HepG2 (cell line): Measurements from ENCODE around the gene KCNK5. TPM values are rescaled to one million over a fixed set of nuclear protein-coding genes. Genes with fewer than 3 reads are reported as not detected.

Source experiments
- ATAC-seq: fragments of 200-7000 bp; cut with Tn5 transposase; 3 replicates; pipeline ENCODE4 v1.9.1; 2020; ENCODE audit warnings: mild to moderate bottlenecking, moderate library complexity
- BruUV-seq: library from RNA; stranded (reverse); fragments of 400-500 nt; replicated peaks from 2 replicates; lab custom pipeline; 2021; lab: Mats Ljungman, UMichigan
- CTCF ChIA-PET: fragments of 300-600 bp; formaldehyde crosslinking; extraction: SDS; loops from one replicate; lab custom pipeline; 2021; ENCODE audit warnings: low total read pairs, inconsistent platforms, low intra/inter-chr PET ratio; lab: Yijun Ruan, JAX
- POLR2A ChIA-PET: fragments of 350-600 bp; sonication (Branson Sonifier 250); formaldehyde crosslinking; loops from one replicate; lab custom pipeline; 2020; ENCODE audit warnings: antibody characterized with exemption, inconsistent platforms; lab: Yijun Ruan, JAX
- DNase-seq: peaks from one replicate; pipeline ENCODE4 v3.0.0-alpha.2; 2015; ENCODE audit warnings: low spot score
- FAIRE-seq: peaks from 3 replicates; lab custom pipeline; 2011; peaks lifted over from hg19 to GRCh38; lab: Jason Lieb, UNC
- H2AFZ ChIP-seq: one replicate; pipeline ENCODE4 v1.6.1; 2011; ENCODE audit warnings: low read length, inconsistent platforms
- H3K27ac ChIP-seq: fragments of 300-600 bp; 3 replicates; pipeline ENCODE4 v1.8.0; 2011; ENCODE audit warnings: mixed run types, mild to moderate bottlenecking, mixed read lengths, low read length, inconsistent platforms; ENCODE audit not compliant: insufficient read depth; ENCODE audit errors: extremely low read length
- H3K27me3 ChIP-seq, 2 experiments: fragments of 200-600 bp in 1 of 2; 2 replicates in 1 of 2; 3 replicates in 1 of 2; pipeline versions ENCODE4 v1.6.0 to v1.8.0; 2011; ENCODE audit warnings: low read length in 2 of 2, mild to moderate bottlenecking in 2 of 2, moderate library complexity in 2 of 2, inconsistent platforms in 1 of 2; ENCODE audit not compliant: insufficient read depth in 2 of 2, control insufficient read depth in 1 of 2
- H3K36me3 ChIP-seq, 2 experiments: fragments of 200-600 bp in 1 of 2; replicated peaks in 1 of 2; 2 replicates in 1 of 2; 3 replicates in 1 of 2; pipeline versions ENCODE4 v1.5.1 to v1.8.0; 2011; ENCODE audit warnings: low read length in 2 of 2, inconsistent platforms in 1 of 2; ENCODE audit not compliant: insufficient read depth in 2 of 2, control insufficient read depth in 1 of 2
- H3K4me1 ChIP-seq: 2 replicates; pipeline ENCODE4 v1.5.1; 2012; ENCODE audit warnings: low read length, inconsistent platforms; ENCODE audit not compliant: insufficient read depth
- H3K4me2 ChIP-seq: 2 replicates; pipeline ENCODE4 v1.6.0; 2011; ENCODE audit warnings: low read depth, low read length, inconsistent platforms
- H3K4me3 ChIP-seq, 3 experiments: fragments of 200-600 bp in 1 of 3; sonication (generic), shearing (Covaris generic) in 1 of 3; replicated peaks in 1 of 3; 2 replicates each; pipeline ENCODE4 v1.5.1; 2011 to 2016; ENCODE audit warnings: low read length in 3 of 3, inconsistent platforms in 2 of 3, low read depth in 2 of 3, mild to moderate bottlenecking in 2 of 3, control low read depth in 1 of 3, mixed read lengths in 1 of 3; ENCODE audit not compliant: insufficient read depth in 1 of 3
- H3K79me2 ChIP-seq: one replicate; pipeline ENCODE4 v1.6.1; 2011; ENCODE audit warnings: low read length, inconsistent platforms; ENCODE audit not compliant: insufficient read depth
- H3K9ac ChIP-seq: 2 replicates; pipeline ENCODE4 v1.6.0; 2011; ENCODE audit warnings: mild to moderate bottlenecking, low read depth, low read length, inconsistent platforms; ENCODE audit not compliant: insufficient read depth
- H3K9me3 ChIP-seq: 2 replicates; pipeline ENCODE4 v1.5.1; 2012; ENCODE audit warnings: mild to moderate bottlenecking, low read length
- H4K20me1 ChIP-seq: 2 replicates; pipeline ENCODE4 v1.6.0; 2011; ENCODE audit warnings: inconsistent platforms, mild to moderate bottlenecking, low read length, moderate library complexity; ENCODE audit not compliant: insufficient read depth
- AGO2 ChIP-seq: fragments of 200-400 bp; formaldehyde crosslinking; optimal IDR thresholded peaks from 2 replicates; pipeline ENCODE3; 2017; ENCODE audit warnings: mild to moderate bottlenecking, low read depth, low read length, moderate library complexity
- FOXK2 ChIP-seq: fragments of 450-650 bp; IDR thresholded peaks from 2 replicates; pipeline ENCODE4 v1.6.1; 2016
- MBNL3 ChIP-seq: fragments of 250-450 bp; sonication (Bioruptor Pico); conservative IDR thresholded peaks from 2 replicates; pipeline ENCODE4 v1.8.0; 2022; ENCODE audit warnings: mild to moderate bottlenecking, inconsistent platforms
- SMAD1 ChIP-seq: sonication (generic); formaldehyde crosslinking; IDR thresholded peaks from 2 replicates; pipeline ENCODE4 v1.4.0; 2020; ENCODE audit warnings: missing genetic modification reagents, low read depth, mild to moderate bottlenecking, borderline replicate concordance
- ZFP1 ChIP-seq: IDR thresholded peaks from 2 replicates; pipeline ENCODE4 v1.6.1; 2016
- ZFP41 ChIP-seq: sonication (generic); formaldehyde crosslinking; IDR thresholded peaks from 2 replicates; pipeline ENCODE4 v1.4.0; 2020; ENCODE audit warnings: mild to moderate bottlenecking, missing genetic modification reagents, borderline replicate concordance
- ZNF232 ChIP-seq: sonication (generic); formaldehyde crosslinking; IDR thresholded peaks from 2 replicates; pipeline ENCODE4 v1.4.0; 2020; ENCODE audit warnings: missing genetic modification reagents, borderline replicate concordance
- ZNF460 ChIP-seq: sonication (generic); formaldehyde crosslinking; IDR thresholded peaks from 2 replicates; pipeline ENCODE4 v1.5.1; 2020; ENCODE audit warnings: missing genetic modification reagents, mild to moderate bottlenecking, borderline replicate concordance
- ZNF564 ChIP-seq: sonication (generic); formaldehyde crosslinking; IDR thresholded peaks from 2 replicates; pipeline ENCODE4 v1.8.1; 2023; ENCODE audit warnings: mild to moderate bottlenecking, missing genetic modification reagents
- ZNF720 ChIP-seq: sonication (generic); formaldehyde crosslinking; IDR thresholded peaks from 2 replicates; pipeline ENCODE4 v1.4.0; 2020; ENCODE audit warnings: missing genetic modification reagents
- ZNF792 ChIP-seq: IDR thresholded peaks from 2 replicates; pipeline ENCODE4 v1.6.1; 2016
- WGBS: methylation state at CpG from one replicate; pipeline ENCODE4 v1.1.6; 2017; ENCODE audit warnings: low lambda C conversion rate; 5-methylcytosine and 5-hydroxymethylcytosine counted together
- in situ Hi-C: cut with HindIII; loops from 2 replicates; pipeline ENCODE4 v1.10.0; 2017; ENCODE audit warnings: low pct_unique_long_range_greater_than_20kb; ENCODE audit not compliant: extremely low pct_ligation_motif_present
- intact Hi-C: fragments of 100-400 bp; cut with micrococcal nuclease; formaldehyde crosslinking; loops from one replicate; pipeline ENCODE4 v1.10.0; 2022; ENCODE audit not compliant: unreplicated experiment
- polyA plus RNA-seq, 8 experiments: library from polyadenylated mRNA; depleted of rRNA in 3 of 8; stranded (reverse) in 7 of 8; unstranded in 1 of 8; fragments of >200 nt; fragmentation: Illumina TruSeq in 4 of 8; extraction: Trizol in 4 of 8; gene quantifications; 2 replicates each; pipeline versions ENCODE4 v1.2.1 to v1.2.3, GENCODE V29; 2011 to 2016; ENCODE audit warnings: low read depth in 4 of 8, missing spikeins in 1 of 8, mixed read lengths in 1 of 8; ENCODE audit not compliant: insufficient read depth in 1 of 8
- total RNA-seq, 5 experiments: library from RNA; depleted of rRNA; stranded (reverse); fragments of >200 nt; fragmentation: Illumina TruSeq; extraction: Trizol; gene quantifications; 2 replicates each; pipeline ENCODE4 v1.2.3, GENCODE V29; 2016; ENCODE audit warnings: low read depth in 1 of 5
- TF ChIP-seq, protein P1 (sequence below): sonication (generic); formaldehyde crosslinking; IDR thresholded peaks from 2 replicates; pipeline ENCODE4 v1.5.0; 2020; ENCODE audit warnings: missing genetic modification reagents
- TF ChIP-seq, protein P2 (sequence below), 2 experiments: sonication (generic) in 1 of 2; formaldehyde crosslinking in 1 of 2; IDR thresholded peaks; 2 replicates each; pipeline versions ENCODE4 v1.5.1 to v1.6.1; 2011 to 2020; ENCODE audit warnings: borderline replicate concordance in 1 of 2, low read depth in 1 of 2, low read length in 1 of 2, mild to moderate bottlenecking in 1 of 2, missing genetic modification reagents in 1 of 2, moderate library complexity in 1 of 2
- TF ChIP-seq, protein P3 (sequence below): sonication (generic); formaldehyde crosslinking; IDR thresholded peaks from 2 replicates; pipeline ENCODE4 v1.4.0; 2020; ENCODE audit warnings: missing genetic modification reagents, borderline replicate concordance
- TF ChIP-seq, protein P4 (sequence below): sonication (generic); formaldehyde crosslinking; IDR thresholded peaks from 2 replicates; pipeline ENCODE4 v1.4.0; 2020; ENCODE audit warnings: mild to moderate bottlenecking, missing genetic modification reagents

The KCNK5 gene
- total and polyA plus RNA-seq, 2 of the 13 experiments (the other 11 are each of a cell fraction or from before 2014, with no cell fraction given), result 0.04 TPM; not detected in 1

DNA sequence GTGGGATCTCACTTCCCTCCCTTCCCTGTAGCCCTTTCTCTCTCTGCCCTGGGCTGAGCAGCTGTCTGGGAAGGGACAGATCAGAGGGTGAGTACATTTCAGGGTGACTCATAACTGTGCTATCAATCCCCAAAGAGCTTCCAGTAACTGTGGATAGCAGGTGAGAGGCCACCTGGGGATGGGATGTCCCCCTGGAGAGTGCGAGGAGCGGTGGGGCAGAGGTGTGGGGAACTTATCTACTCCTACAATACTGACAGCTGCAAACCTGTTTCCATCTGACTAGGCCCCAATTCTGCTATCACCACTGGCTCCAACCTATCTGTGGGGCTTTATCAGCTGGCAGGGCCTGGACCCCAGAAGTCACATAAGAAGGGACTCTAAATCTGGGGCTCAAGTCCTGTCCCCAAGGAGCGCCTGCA is 32.6 kb downstream of the KCNK5 start:
- Histone ChIP-seq H3K4me1 (no peaks in the 10 kb centered on the region), H3K9me3 (no peaks in the 10 kb centered on the region), H3K9ac (no peak overlapping the region), H3K27ac (no peak overlapping the region), H3K4me2 (no peak overlapping the region), H3K27me3 (no peaks in the 10 kb centered on the region), H4K20me1 (no peaks in the 10 kb centered on the region), H3K79me2 (no peaks in the 10 kb centered on the region), H3K36me3 (no peaks in the 10 kb centered on the region), H3K4me3 (no peak overlapping the region), H2AFZ (no peak overlapping the region)
- CTCF ChIA-PET, result no interaction called here
- no peak for ATAC-seq
- in situ Hi-C loops (no loop called here), intact Hi-C loops (no loop called here)
- BruUV-seq, result no TSS peak
- no peak for FAIRE-seq
- POLR2A ChIA-PET, result no interaction called here
- WGBS, result 52% methylated on average over 3 of the region's 3 CpGs
- no peak for DNase-seq
- TF ChIP-seq, protein P1, sequence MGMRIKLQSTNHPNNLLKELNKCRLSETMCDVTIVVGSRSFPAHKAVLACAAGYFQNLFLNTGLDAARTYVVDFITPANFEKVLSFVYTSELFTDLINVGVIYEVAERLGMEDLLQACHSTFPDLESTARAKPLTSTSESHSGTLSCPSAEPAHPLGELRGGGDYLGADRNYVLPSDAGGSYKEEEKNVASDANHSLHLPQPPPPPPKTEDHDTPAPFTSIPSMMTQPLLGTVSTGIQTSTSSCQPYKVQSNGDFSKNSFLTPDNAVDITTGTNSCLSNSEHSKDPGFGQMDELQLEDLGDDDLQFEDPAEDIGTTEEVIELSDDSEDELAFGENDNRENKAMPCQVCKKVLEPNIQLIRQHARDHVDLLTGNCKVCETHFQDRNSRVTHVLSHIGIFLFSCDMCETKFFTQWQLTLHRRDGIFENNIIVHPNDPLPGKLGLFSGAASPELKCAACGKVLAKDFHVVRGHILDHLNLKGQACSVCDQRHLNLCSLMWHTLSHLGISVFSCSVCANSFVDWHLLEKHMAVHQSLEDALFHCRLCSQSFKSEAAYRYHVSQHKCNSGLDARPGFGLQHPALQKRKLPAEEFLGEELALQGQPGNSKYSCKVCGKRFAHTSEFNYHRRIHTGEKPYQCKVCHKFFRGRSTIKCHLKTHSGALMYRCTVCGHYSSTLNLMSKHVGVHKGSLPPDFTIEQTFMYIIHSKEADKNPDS, result no peak
- TF ChIP-seq, protein P2, sequence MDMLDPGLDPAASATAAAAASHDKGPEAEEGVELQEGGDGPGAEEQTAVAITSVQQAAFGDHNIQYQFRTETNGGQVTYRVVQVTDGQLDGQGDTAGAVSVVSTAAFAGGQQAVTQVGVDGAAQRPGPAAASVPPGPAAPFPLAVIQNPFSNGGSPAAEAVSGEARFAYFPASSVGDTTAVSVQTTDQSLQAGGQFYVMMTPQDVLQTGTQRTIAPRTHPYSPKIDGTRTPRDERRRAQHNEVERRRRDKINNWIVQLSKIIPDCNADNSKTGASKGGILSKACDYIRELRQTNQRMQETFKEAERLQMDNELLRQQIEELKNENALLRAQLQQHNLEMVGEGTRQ (IDR thresholded peaks at IDR 0.05; ENCODE audit: low read depth, low read length), result no peak
- TF ChIP-seq, protein P2 (CRISPR knock-in tag; IDR thresholded peaks at IDR 0.05; ENCODE audit: borderline replicate concordance), result no peak
- TF ChIP-seq, protein P3, sequence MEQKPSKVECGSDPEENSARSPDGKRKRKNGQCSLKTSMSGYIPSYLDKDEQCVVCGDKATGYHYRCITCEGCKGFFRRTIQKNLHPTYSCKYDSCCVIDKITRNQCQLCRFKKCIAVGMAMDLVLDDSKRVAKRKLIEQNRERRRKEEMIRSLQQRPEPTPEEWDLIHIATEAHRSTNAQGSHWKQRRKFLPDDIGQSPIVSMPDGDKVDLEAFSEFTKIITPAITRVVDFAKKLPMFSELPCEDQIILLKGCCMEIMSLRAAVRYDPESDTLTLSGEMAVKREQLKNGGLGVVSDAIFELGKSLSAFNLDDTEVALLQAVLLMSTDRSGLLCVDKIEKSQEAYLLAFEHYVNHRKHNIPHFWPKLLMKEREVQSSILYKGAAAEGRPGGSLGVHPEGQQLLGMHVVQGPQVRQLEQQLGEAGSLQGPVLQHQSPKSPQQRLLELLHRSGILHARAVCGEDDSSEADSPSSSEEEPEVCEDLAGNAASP (CRISPR knock-in tag), result no peak
- no peak for TF ChIP-seq ZNF720
- no peak for TF ChIP-seq ZNF564
- TF ChIP-seq ZNF232 (CRISPR knock-in tag), result no peak
- no peak for TF ChIP-seq AGO2
- no peak for TF ChIP-seq MBNL3 (CRISPR knock-in tag)
- no peak for TF ChIP-seq FOXK2
- TF ChIP-seq ZNF792 (CRISPR knock-in tag), result no peak
- no peak for TF ChIP-seq ZNF460
- no peak for TF ChIP-seq ZFP1
- TF ChIP-seq, protein P4, sequence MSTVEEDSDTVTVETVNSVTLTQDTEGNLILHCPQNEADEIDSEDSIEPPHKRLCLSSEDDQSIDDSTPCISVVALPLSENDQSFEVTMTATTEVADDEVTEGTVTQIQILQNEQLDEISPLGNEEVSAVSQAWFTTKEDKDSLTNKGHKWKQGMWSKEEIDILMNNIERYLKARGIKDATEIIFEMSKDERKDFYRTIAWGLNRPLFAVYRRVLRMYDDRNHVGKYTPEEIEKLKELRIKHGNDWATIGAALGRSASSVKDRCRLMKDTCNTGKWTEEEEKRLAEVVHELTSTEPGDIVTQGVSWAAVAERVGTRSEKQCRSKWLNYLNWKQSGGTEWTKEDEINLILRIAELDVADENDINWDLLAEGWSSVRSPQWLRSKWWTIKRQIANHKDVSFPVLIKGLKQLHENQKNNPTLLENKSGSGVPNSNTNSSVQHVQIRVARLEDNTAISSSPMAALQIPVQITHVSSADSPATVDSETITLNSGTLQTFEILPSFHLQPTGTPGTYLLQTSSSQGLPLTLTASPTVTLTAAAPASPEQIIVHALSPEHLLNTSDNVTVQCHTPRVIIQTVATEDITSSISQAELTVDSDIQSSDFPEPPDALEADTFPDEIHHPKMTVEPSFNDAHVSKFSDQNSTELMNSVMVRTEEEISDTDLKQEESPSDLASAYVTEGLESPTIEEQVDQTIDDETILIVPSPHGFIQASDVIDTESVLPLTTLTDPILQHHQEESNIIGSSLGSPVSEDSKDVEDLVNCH, result no peak
- no peak for TF ChIP-seq ZFP41 (CRISPR knock-in tag)
- TF ChIP-seq SMAD1 (CRISPR knock-in tag), result no peak
